Mesendoderm (in vitro differentiated cells): ENCODE results near the gene NUTM2E. TPM values are rescaled to one million over a fixed set of nuclear protein-coding genes. Genes with fewer than 3 reads are reported as not detected.
"Not testable (repeated sequence)": the region's sequence is repeated elsewhere in the genome, so short reads cannot be mapped to it uniquely, and the experiment has no call there.

Experiments
- DNase-seq: peaks from one replicate; pipeline ENCODE4 v3.0.0; 2013
- H2AK5ac ChIP-seq: 2 replicates; pipeline ENCODE4 v1.6.1; 2013; ENCODE audit warnings: low read length, inconsistent platforms
- H2BK120ac ChIP-seq: 2 replicates; pipeline ENCODE4 v1.6.1; 2013; ENCODE audit warnings: low read depth, mild to moderate bottlenecking, low read length, moderate library complexity, mixed read lengths
- H2BK15ac ChIP-seq: replicated peaks from 2 replicates; pipeline ENCODE4 v1.6.1; 2013; ENCODE audit warnings: low read depth, mild to moderate bottlenecking, moderate library complexity
- H2BK5ac ChIP-seq: 2 replicates; pipeline ENCODE4 v1.6.1; 2013; ENCODE audit warnings: low read length, inconsistent platforms
- H3K18ac ChIP-seq: 2 replicates; pipeline ENCODE4 v1.6.1; 2013; ENCODE audit warnings: mild to moderate bottlenecking, low read length, mixed read lengths
- H3K23ac ChIP-seq: one replicate; pipeline ENCODE4 v1.6.1; 2013; ENCODE audit warnings: low read length
- H3K27ac ChIP-seq: 2 replicates; pipeline ENCODE4 v1.5.1; 2013; ENCODE audit warnings: low read depth, mild to moderate bottlenecking, inconsistent platforms, low read length, moderate library complexity
- H3K27me3 ChIP-seq: 2 replicates; pipeline ENCODE4 v1.6.1; 2013; ENCODE audit warnings: low read length, control low read depth, mild to moderate bottlenecking, inconsistent platforms; ENCODE audit not compliant: insufficient read depth, poor library complexity
- H3K36me3 ChIP-seq: 2 replicates; pipeline ENCODE4 v1.6.1; 2013; ENCODE audit warnings: low read length, inconsistent platforms; ENCODE audit not compliant: control insufficient read depth, insufficient read depth
- H3K4ac ChIP-seq: one replicate; pipeline ENCODE4 v1.6.1; 2013; ENCODE audit warnings: low read depth, mild to moderate bottlenecking, low read length, moderate library complexity
- H3K4me1 ChIP-seq: 2 replicates; pipeline ENCODE4 v1.6.1; 2013; ENCODE audit warnings: low read depth, low read length, inconsistent platforms; ENCODE audit not compliant: control insufficient read depth
- H3K4me2 ChIP-seq: 2 replicates; pipeline ENCODE4 v1.6.1; 2013; ENCODE audit warnings: low read length
- H3K4me3 ChIP-seq: 2 replicates; pipeline ENCODE4 v1.5.1; 2013; ENCODE audit warnings: mild to moderate bottlenecking, low read length
- H3K56ac ChIP-seq: one replicate; pipeline ENCODE4 v1.6.1; 2013; ENCODE audit warnings: low read length
- H3K79me1 ChIP-seq: 2 replicates; pipeline ENCODE4 v1.6.1; 2013; ENCODE audit warnings: low read length, inconsistent platforms
- H3K79me2 ChIP-seq: 2 replicates; pipeline ENCODE4 v1.6.1; 2013; ENCODE audit warnings: mild to moderate bottlenecking, low read length; ENCODE audit not compliant: control insufficient read depth, insufficient read depth
- H3K9ac ChIP-seq: 2 replicates; pipeline ENCODE4 v1.6.1; 2013; ENCODE audit warnings: low read length, inconsistent platforms
- H4K5ac ChIP-seq: one replicate; pipeline ENCODE4 v1.6.1; 2013; ENCODE audit warnings: low read length
- H4K8ac ChIP-seq: one replicate; pipeline ENCODE4 v1.6.1; 2013; ENCODE audit warnings: low read depth, mild to moderate bottlenecking, control low read depth, low read length, moderate library complexity
- WGBS: extraction: QIAGEN DNeasy Blood & Tissue Kit; methylation state at CpG from one replicate; pipeline ENCODE4 v1.1.7; 2013; ENCODE audit warnings: low lambda C conversion rate, missing lambda C conversion rate; ENCODE audit not compliant: insufficient coverage; ENCODE audit errors: extremely low coverage; 5-methylcytosine and 5-hydroxymethylcytosine counted together
- polyA plus RNA-seq, 2 experiments: library from polyadenylated mRNA; stranded (reverse); fragments of 200-250 nt; gene quantifications; one replicate each; pipeline ENCODE4 v1.2.3, GENCODE V29; 2013

NUTM2E gene
- polyA plus RNA-seq (2013, experiment 1 of 2) = 0.01 TPM
- 0.01 TPM for polyA plus RNA-seq (2013, experiment 2 of 2)

DNA sequence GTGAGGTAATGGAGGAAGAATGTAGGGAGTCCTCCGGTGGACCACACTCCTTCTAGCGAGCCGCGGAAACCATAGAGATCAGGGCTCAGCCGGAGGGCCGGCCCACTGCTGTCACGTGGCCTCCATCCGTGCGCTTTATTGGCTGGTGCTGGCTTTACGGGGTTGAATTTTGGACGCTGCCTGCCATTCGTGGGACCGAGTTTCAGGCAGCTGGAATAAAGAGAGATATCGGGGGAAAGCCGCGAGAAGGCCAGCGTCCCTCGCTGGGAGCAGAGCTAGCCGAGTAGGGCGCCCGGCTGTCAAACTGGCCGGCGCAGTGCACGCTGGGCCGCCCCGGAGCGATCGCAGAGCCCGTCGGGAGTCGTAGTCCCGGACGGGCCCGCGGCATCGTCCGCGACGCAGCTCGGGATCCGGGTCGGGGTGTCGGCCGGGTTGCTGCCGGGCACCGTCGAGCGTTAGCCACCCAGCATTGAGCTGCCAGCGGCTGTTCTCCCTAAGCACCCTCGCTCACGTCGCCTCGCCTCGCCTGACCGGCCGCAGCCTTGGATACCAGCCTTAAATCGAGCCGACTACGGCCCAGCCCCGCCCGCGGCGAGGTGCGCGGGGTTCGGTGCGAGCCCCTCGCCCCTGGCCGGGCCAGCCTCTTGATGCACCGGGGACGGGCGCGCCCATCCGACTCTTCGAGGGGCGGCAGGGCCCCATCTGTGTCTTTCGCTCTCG lies at the start of gene NUTM2E:
Gene NUTM2E, plus strand, starts transcription at position 244 of the 720 bp plus-strand sequence. CDS start 15,002 bp downstream, outside the sequence.
- not testable (repeated sequence) for H2BK15ac ChIP-seq, H2AK5ac ChIP-seq, H3K36me3 ChIP-seq, H3K79me2 ChIP-seq, H3K4me1 ChIP-seq, H4K5ac ChIP-seq, H3K79me1 ChIP-seq, H3K4me2 ChIP-seq, H2BK5ac ChIP-seq, H3K23ac ChIP-seq, H3K27me3 ChIP-seq
- peak within 1 kb of the TSS; percentile 78 for H3K27ac ChIP-seq
- H2BK120ac ChIP-seq = peak within 1 kb of the TSS; percentile 61
- peak within 1 kb of the TSS; percentile 30 for H3K4me3 ChIP-seq
- no CpG with 5 or more reads among the region's 78 CpGs for WGBS
- peak within 1 kb of the TSS; percentile 36 for H3K4ac ChIP-seq
- DNase-seq = peak; percentile 84
- peak within 1 kb of the TSS; percentile 60 for H3K56ac ChIP-seq
- H4K8ac ChIP-seq = peak within 1 kb of the TSS; percentile 13
- H3K9ac ChIP-seq = peak within 1 kb of the TSS; percentile 58
- peak within 1 kb of the TSS; percentile 75 for H3K18ac ChIP-seq

DNA sequence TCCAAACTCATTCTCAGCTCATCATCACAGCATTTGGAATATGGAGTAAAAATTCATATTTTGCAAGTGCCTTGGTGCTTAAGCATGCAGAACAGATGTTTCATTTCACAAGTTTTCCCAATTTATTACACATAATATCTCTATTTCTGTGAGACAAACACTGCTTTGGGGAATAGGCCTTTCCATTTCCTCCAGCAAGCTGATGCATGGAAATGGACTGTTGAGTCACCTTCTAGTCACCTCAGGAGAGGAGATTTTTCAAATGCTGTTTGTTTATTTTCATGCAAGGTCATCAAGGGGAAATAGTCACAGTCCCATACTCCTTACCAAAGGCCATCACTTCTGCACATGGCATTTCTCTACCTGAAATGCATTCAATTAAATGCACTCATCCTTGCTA lies 48.5 kb upstream of the NUTM2E start:
- not testable (repeated sequence) for DNase-seq, H3K9ac ChIP-seq, H2BK120ac ChIP-seq, H3K36me3 ChIP-seq, H3K79me1 ChIP-seq, H2BK15ac ChIP-seq, H3K56ac ChIP-seq, H3K4me2 ChIP-seq, H3K23ac ChIP-seq, H4K5ac ChIP-seq, H2BK5ac ChIP-seq, H3K4me3 ChIP-seq, H3K27me3 ChIP-seq, H3K4me1 ChIP-seq, H3K27ac ChIP-seq, H3K79me2 ChIP-seq, H4K8ac ChIP-seq, H3K4ac ChIP-seq, H3K18ac ChIP-seq, H2AK5ac ChIP-seq

GRCh38 chr10:79779310-79779938 lies 47.1 kb upstream of the NUTM2E start:
- H3K56ac ChIP-seq, H3K18ac ChIP-seq, H2BK120ac ChIP-seq, H3K79me1 ChIP-seq, H2AK5ac ChIP-seq, H3K27me3 ChIP-seq, H2BK15ac ChIP-seq, H3K36me3 ChIP-seq, H3K4me3 ChIP-seq, H3K4me2 ChIP-seq, H4K5ac ChIP-seq, H3K23ac ChIP-seq, H4K8ac ChIP-seq, H3K79me2 ChIP-seq, H2BK5ac ChIP-seq, H3K27ac ChIP-seq, H3K4me1 ChIP-seq, H3K9ac ChIP-seq, H3K4ac ChIP-seq: not testable (repeated sequence)
- no CpG with 5 or more reads among the region's 14 CpGs for WGBS
- peak; percentile 80 for DNase-seq

DNA sequence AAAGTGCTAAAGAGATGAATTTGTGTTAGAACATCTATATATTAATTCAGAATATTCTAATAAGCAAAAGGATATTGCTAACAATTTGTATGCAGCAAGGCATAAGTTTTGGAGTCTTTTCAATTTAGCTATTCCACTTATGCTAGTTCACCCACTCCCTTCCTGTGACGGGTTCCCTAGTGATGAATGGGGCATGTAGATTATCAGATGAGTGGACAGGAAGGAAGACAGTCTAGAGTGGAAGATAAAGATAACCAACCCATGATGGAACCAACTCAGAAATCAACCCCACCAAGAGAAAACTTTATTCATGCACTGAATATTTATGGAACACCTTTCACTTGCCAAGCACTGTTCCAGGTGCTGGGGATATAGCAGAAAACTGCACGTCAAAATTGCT lies 46.5 kb upstream of the NUTM2E start:
- not testable (repeated sequence) for H3K4me2 ChIP-seq, H2BK120ac ChIP-seq, H2AK5ac ChIP-seq, H2BK5ac ChIP-seq, H3K79me1 ChIP-seq, H3K18ac ChIP-seq, H3K4me3 ChIP-seq, DNase-seq, H3K9ac ChIP-seq, H4K5ac ChIP-seq, H3K79me2 ChIP-seq, H3K27me3 ChIP-seq, H4K8ac ChIP-seq, H3K4me1 ChIP-seq, H2BK15ac ChIP-seq, H3K56ac ChIP-seq, H3K4ac ChIP-seq, H3K27ac ChIP-seq, H3K23ac ChIP-seq, H3K36me3 ChIP-seq
- WGBS = no CpG with 5 or more reads among the region's 2 CpGs

- WGBS = no CpG with 5 or more reads among the region's 3 CpGs
- not testable (repeated sequence) for H3K27me3 ChIP-seq, H3K4me2 ChIP-seq, H3K18ac ChIP-seq, H2AK5ac ChIP-seq, H3K36me3 ChIP-seq, H3K4ac ChIP-seq, H2BK5ac ChIP-seq, H3K79me2 ChIP-seq, H3K9ac ChIP-seq, H3K4me3 ChIP-seq, H3K23ac ChIP-seq, H2BK120ac ChIP-seq, DNase-seq, H3K27ac ChIP-seq, H3K79me1 ChIP-seq, H4K8ac ChIP-seq, H3K4me1 ChIP-seq, H2BK15ac ChIP-seq, H3K56ac ChIP-seq, H4K5ac ChIP-seq
These were observed 45.0 kb upstream of the NUTM2E start for GRCh38 chr10:79781584-79781983.
